PC-3 (cell line): ENCODE data around the gene LANCL2. TPM values are rescaled to one million over a fixed set of nuclear protein-coding genes. Genes with fewer than 3 reads are reported as not detected.
"Not testable (repeated sequence)": the region's sequence is repeated elsewhere in the genome, so short reads cannot be mapped to it uniquely, and the experiment has no call there.

Experiments used
- ATAC-seq: fragments of 200-7000 bp; cut with Tn5 transposase; 2 replicates; pipeline ENCODE4 v1.9.1; 2020; ENCODE audit warnings: mild to moderate bottlenecking, moderate library complexity
- BruUV-seq: library from RNA; stranded (reverse); fragments of 400-500 nt; replicated peaks from 2 replicates; lab custom pipeline; 2021; lab: Mats Ljungman, UMichigan
- CTCF ChIA-PET: fragments of 300-600 bp; sonication (Branson Sonifier 250); formaldehyde crosslinking; loops from one replicate; lab custom pipeline; 2022; ENCODE audit warnings: antibody characterized with exemption; lab: Charles Lee
- POLR2A ChIA-PET: fragments of 300-600 bp; sonication (Branson Sonifier 250); formaldehyde crosslinking; loops from one replicate; lab custom pipeline; 2022; ENCODE audit warnings: antibody characterized with exemption; ENCODE audit not compliant: unreplicated experiment; lab: Charles Lee
- DNase-seq: peaks from one replicate; pipeline ENCODE4 v3.0.0-alpha.2; 2015
- H2AFZ ChIP-seq: fragments of 300-600 bp; sonication (generic); 2 replicates; pipeline ENCODE4 v1.6.0; 2016; ENCODE audit warnings: antibody characterized with exemption, low read length
- H3F3A ChIP-seq: fragments of 300-600 bp; sonication (generic); one replicate; pipeline ENCODE4 v1.6.0; 2017; ENCODE audit warnings: antibody characterized with exemption, low read length, control low read depth, mild to moderate bottlenecking; ENCODE audit not compliant: unreplicated experiment
- H3K27ac ChIP-seq: fragments of 300-600 bp; sonication (generic); 2 replicates; pipeline ENCODE4 v1.5.1; 2016; ENCODE audit warnings: mild to moderate bottlenecking, low read length
- H3K27me3 ChIP-seq: fragments of 300-600 bp; sonication (generic); 2 replicates; pipeline ENCODE4 v1.6.1; 2016; ENCODE audit warnings: low read length, mixed read lengths
- H3K36me3 ChIP-seq: fragments of 300-600 bp; sonication (generic); 2 replicates; pipeline ENCODE4 v1.6.1; 2016; ENCODE audit warnings: low read depth, mixed run types, low read length, mixed read lengths
- H3K4me1 ChIP-seq: fragments of 300-600 bp; sonication (generic); 2 replicates; pipeline ENCODE4 v1.5.1; 2016; ENCODE audit warnings: low read length; ENCODE audit not compliant: insufficient read depth
- H3K4me2 ChIP-seq: fragments of 300-600 bp; sonication (generic); 2 replicates; pipeline ENCODE4 v1.6.0; 2016; ENCODE audit warnings: low read length
- H3K4me3 ChIP-seq: fragments of 300-600 bp; sonication (generic); 2 replicates; pipeline ENCODE4 v1.5.1; 2016; ENCODE audit warnings: mild to moderate bottlenecking, low read length, mixed read lengths
- H3K79me2 ChIP-seq: fragments of 300-600 bp; sonication (generic); 2 replicates; pipeline ENCODE4 v1.6.1; 2017; ENCODE audit warnings: low read length, mixed read lengths
- H3K9ac ChIP-seq: fragments of 300-600 bp; sonication (generic); 2 replicates; pipeline ENCODE4 v1.6.0; 2016; ENCODE audit warnings: mild to moderate bottlenecking, low read length
- H3K9me2 ChIP-seq: fragments of 300-600 bp; sonication (generic); replicated peaks from 2 replicates; pipeline ENCODE4 v1.6.1; 2016; ENCODE audit warnings: mixed run types, low read length, mixed read lengths
- H3K9me3 ChIP-seq: fragments of 300-600 bp; sonication (generic); 2 replicates; pipeline ENCODE4 v1.6.1; 2016; ENCODE audit warnings: low read length, mixed read lengths
- H4K20me1 ChIP-seq: fragments of 300-600 bp; sonication (generic); 2 replicates; pipeline ENCODE4 v1.6.1; 2016; ENCODE audit warnings: low read length, mixed read lengths
- EZH2 ChIP-seq: fragments of 300-600 bp; sonication (generic); IDR thresholded peaks from one replicate; pipeline ENCODE4 v1.6.1; 2017; ENCODE audit warnings: antibody characterized with exemption, mild to moderate bottlenecking, low read length; ENCODE audit not compliant: unreplicated experiment
- EZH2phosphoT487 ChIP-seq: fragments of 300-600 bp; sonication (generic); IDR thresholded peaks from 2 replicates; pipeline ENCODE4 v1.6.1; 2018; ENCODE audit warnings: mild to moderate bottlenecking, antibody characterized with exemption, low read length, borderline replicate concordance
- intact Hi-C: fragments of 100-400 bp; cut with micrococcal nuclease; formaldehyde crosslinking; loops from 2 replicates; pipeline ENCODE4 v1.9.0; 2023
- total RNA-seq: library from RNA; depleted of rRNA; stranded (reverse); fragments of >200 nt; gene quantifications from 2 replicates; pipeline ENCODE4 v1.2.3, GENCODE V29; 2014
- TF ChIP-seq, protein P1 (sequence below): fragments of 300-600 bp; sonication (generic); conservative IDR thresholded peaks from 2 replicates; pipeline ENCODE4 v1.5.1; 2017; ENCODE audit warnings: antibody characterized with exemption, low read depth, mild to moderate bottlenecking, low read length

LANCL2 gene
- total RNA-seq, 1 experiment from 2014 or later = 12.7 TPM

GRCh38 chr7:55415173-55415778 is 50.1 kb downstream of the LANCL2 start:
- H3K9ac ChIP-seq = no peak overlapping the region
- CTCF ChIA-PET = interaction anchor here (0.6 to 1.0 kb wide), 3 partner anchors 50 to 282 kb away, joined by 3 to 4 read pairs (median 4); partner anchors contain the start of gene LANCL2
- POLR2A ChIA-PET = no interaction called here
- no peaks in the 10 kb centered on the region for H3K36me3 ChIP-seq
- H3K27me3 ChIP-seq = no peaks in the 10 kb centered on the region
- BruUV-seq = no TSS peak
- no peak overlapping the region for H3K4me3 ChIP-seq
- H3K4me1 ChIP-seq = peaks cover under 1% of the 10 kb centered on the region; the same call in 1 of the 2 replicates
- H3K79me2 ChIP-seq = no peaks in the 10 kb centered on the region
- ATAC-seq (peak; percentile 92), DNase-seq (peak; percentile 82)
- no peaks in the 10 kb centered on the region for H4K20me1 ChIP-seq
- no peaks in the 10 kb centered on the region for H3K9me2 ChIP-seq
- no peaks in the 10 kb centered on the region for H3F3A ChIP-seq
- H3K9me3 ChIP-seq = no peaks in the 10 kb centered on the region
- H3K4me2 ChIP-seq = no peak overlapping the region
- no peak for TF ChIP-seq EZH2
- TF ChIP-seq EZH2phosphoT487 = no peak
- TF ChIP-seq, protein P1, sequence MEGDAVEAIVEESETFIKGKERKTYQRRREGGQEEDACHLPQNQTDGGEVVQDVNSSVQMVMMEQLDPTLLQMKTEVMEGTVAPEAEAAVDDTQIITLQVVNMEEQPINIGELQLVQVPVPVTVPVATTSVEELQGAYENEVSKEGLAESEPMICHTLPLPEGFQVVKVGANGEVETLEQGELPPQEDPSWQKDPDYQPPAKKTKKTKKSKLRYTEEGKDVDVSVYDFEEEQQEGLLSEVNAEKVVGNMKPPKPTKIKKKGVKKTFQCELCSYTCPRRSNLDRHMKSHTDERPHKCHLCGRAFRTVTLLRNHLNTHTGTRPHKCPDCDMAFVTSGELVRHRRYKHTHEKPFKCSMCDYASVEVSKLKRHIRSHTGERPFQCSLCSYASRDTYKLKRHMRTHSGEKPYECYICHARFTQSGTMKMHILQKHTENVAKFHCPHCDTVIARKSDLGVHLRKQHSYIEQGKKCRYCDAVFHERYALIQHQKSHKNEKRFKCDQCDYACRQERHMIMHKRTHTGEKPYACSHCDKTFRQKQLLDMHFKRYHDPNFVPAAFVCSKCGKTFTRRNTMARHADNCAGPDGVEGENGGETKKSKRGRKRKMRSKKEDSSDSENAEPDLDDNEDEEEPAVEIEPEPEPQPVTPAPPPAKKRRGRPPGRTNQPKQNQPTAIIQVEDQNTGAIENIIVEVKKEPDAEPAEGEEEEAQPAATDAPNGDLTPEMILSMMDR = peak; percentile 82
- H3K27ac ChIP-seq = no peak overlapping the region
- no peak overlapping the region for H2AFZ ChIP-seq
- intact Hi-C loops = loop anchor here (1.0 to 5.0 kb wide), 3 partner anchors 48 to 640 kb away; partner anchors contain the start of gene LANCL2

DNA sequence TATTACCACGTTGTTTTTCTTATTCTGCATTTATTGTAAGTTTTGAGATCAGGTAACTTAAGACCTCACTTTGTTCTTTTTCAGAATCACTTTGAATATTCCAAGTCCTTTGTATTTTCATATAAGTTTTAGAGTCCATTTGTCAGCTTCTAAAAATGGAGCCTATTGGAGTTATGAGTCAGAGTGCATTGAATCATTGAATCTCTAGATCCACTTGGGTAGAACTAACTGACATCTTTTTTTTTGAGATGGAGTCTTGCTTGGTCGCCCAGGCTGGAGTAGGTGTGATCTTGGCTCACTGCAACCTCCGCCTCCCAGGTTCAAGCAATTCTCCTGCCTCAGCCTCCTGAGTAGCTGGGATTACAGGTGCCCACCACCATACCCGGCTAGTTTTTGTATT is 52.3 kb downstream of the LANCL2 start:
- H3K9me2 ChIP-seq, POLR2A ChIA-PET: not testable (repeated sequence)
- intact Hi-C loops = loop anchor here (5.0 kb wide), 1 partner anchor 50 kb away; the partner anchor contains the start of gene LANCL2

GRCh38 chr7:55420530-55420929 is 55.4 kb downstream of the LANCL2 start:
- H4K20me1 ChIP-seq = no peaks in the 10 kb centered on the region
- peaks cover 7% of the 10 kb centered on the region for H3K4me1 ChIP-seq
- TF ChIP-seq, protein P1 = no peak
- no peak for TF ChIP-seq EZH2phosphoT487
- no peak for TF ChIP-seq EZH2
- no peak overlapping the region for H3K27ac ChIP-seq
- ATAC-seq = peak; percentile 77
- H3F3A ChIP-seq = no peaks in the 10 kb centered on the region
- no peaks in the 10 kb centered on the region for H3K79me2 ChIP-seq
- no TSS peak for BruUV-seq
- H3K36me3 ChIP-seq = no peaks in the 10 kb centered on the region
- H3K4me2 ChIP-seq = no peak overlapping the region
- H3K27me3 ChIP-seq = no peaks in the 10 kb centered on the region
- ChIA-PET CTCF (interaction anchor here (0.7 kb wide), 1 partner anchor 654 kb away, joined by 4 read pairs; no protein-coding TSS in a partner anchor), POLR2A (no interaction called here)
- no peaks in the 10 kb centered on the region for H3K9me2 ChIP-seq
- H3K4me3 ChIP-seq = no peak overlapping the region
- H2AFZ ChIP-seq = no peak overlapping the region
- intact Hi-C loops = no loop called here
- no peaks in the 10 kb centered on the region for H3K9me3 ChIP-seq
- peak; percentile 10 for DNase-seq
- H3K9ac ChIP-seq = no peak overlapping the region

More for the DNA sequence above, 52.3 kb downstream of the LANCL2 start:
- not testable (repeated sequence) for H4K20me1 ChIP-seq, H3F3A ChIP-seq, H3K27me3 ChIP-seq, H3K9me3 ChIP-seq, BruUV-seq, H3K27ac ChIP-seq, H2AFZ ChIP-seq, H3K4me1 ChIP-seq, ATAC-seq, H3K36me3 ChIP-seq, H3K9ac ChIP-seq, H3K4me2 ChIP-seq, DNase-seq, H3K79me2 ChIP-seq, H3K4me3 ChIP-seq
- CTCF ChIA-PET = interaction anchor here (0.7 kb wide), 1 partner anchor 102 kb away, joined by 6 read pairs; no protein-coding TSS in a partner anchor
